ENCODE measurements around the gene FOXA1.

The FOXA1 gene

GRCh38 chr14:37553935-37554550 lies 41.0 kb downstream of the FOXA1 start:
- no peak for DNase-seq

DNA sequence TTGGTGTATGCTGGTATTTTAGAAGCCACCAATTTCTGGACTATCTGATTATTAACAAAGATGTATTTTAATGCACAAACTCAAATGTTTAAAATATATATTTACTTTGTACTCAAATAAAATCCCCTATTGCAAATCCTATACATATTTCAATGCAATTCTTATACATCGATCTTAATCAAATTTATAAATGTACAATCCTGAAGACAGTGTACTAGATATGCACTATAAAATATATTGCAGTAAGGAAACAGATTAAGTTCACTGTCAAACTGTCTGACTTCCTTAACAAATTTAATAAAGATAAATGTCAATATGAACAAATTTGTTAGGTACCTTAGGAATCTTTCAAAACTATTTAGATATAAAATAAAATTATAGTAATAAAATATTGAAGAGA lies 43.9 kb downstream of the FOXA1 start:
- no peak for DNase-seq

DNA sequence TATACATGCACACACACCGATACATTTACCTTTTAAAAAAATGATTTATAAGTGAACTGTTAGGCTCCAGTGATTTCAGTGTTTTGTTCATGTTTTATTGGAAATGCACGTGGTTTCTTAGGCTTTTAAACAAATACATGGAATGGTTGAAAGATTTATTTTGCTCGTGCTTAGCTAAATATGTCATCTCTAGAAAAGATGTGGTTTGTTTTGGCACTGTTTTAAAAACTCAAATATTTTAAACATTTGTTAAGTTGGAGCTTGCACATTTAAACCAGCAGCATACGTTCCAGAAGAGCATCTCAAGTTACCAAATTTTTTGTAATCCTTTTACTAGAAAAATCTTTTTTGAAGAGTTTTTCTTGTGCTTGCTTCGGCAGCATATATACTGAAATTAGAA lies 44.5 kb downstream of the FOXA1 start:
- no peak for DNase-seq

DNA sequence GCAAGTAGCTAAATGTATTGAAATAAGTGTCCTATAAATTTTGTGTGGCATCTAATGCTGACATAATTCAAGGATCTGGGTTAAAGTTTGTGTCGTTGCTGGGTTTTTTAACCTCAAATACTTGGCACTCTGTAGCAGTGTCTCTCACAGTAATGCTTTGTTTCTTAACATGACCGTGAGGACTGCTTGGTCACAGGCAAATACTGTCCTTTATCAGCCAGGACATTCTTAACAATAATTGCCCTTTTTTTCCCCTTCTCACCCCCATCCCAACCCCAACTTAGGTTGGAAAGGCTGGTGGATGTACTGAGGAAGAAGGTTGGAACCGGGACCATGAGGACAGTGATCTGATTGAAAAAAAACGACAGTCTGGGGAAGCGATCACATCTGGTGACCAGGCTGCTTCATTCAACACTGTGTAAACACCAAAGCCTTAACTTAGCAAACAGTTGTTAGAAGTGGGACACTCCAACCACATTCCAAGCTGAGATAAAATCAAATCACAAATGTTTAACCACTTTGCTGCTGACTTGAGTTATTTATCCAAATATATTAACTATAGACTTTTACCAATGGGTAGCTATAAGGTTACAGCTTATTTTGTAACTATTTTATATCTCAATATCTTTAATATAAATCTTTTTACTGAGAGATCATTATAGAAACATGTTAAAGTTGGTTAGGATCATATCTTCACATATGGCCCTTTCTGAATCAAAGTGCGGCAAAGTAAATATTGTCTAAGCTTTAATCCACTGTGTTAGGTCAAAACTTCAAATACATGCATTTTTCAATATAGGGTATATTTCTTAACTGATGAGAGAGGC lies 48.2 kb downstream of the FOXA1 start:
- no peak for DNase-seq

DNA sequence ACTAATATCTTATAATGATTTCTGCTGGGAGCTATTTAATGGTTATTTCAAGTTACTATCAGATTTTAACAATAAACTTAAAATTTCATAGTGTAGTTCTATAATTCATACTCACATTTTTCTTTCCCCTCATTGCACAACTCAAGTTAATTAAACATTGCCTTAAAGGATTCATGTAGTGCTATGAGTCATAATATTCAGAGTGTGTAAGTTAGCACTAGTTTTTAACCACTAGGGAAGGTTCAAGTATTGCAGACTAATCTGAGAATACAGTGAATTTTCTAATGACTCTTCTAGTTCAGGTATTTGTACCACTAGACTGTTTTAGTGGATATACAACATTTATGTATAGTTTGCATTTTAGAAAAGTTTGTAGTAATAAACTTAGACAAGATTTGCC lies 49.9 kb downstream of the FOXA1 start:
- DNase-seq, result no peak

GRCh38 chr14:37544407-37544806 lies 50.6 kb downstream of the FOXA1 start:
- DNase-seq, result no peak

- no peak for DNase-seq
Observed at GRCh38 chr14:37539992-37540391, 55.1 kb downstream of the FOXA1 start.
